RWPE2 (cell line): Measurements from ENCODE around the gene CCDC146.
"Not testable (repeated sequence)": the region's sequence is repeated elsewhere in the genome, so short reads cannot be mapped to it uniquely, and the experiment has no call there.

ENCODE experiments used
- ATAC-seq: fragments of 200-7000 bp; cut with Tn5 transposase; 3 replicates; pipeline ENCODE4 v1.9.1; 2021; ENCODE audit warnings: low read depth
- DNase-seq: peaks from one replicate; pipeline ENCODE4 v3.0.0-alpha.2; 2020; ENCODE audit warnings: low spot score
- H3K27ac ChIP-seq: fragments of 450-650 bp; 2 replicates; pipeline ENCODE4 v1.5.1; 2017; ENCODE audit warnings: mild to moderate bottlenecking; ENCODE audit not compliant: poor library complexity, severe bottlenecking
- H3K27me3 ChIP-seq: fragments of 250-450 bp; sonication (Bioruptor Pico); 2 replicates; pipeline ENCODE4 v1.5.1; 2021; ENCODE audit warnings: mild to moderate bottlenecking, moderate library complexity; ENCODE audit not compliant: insufficient read depth, poor library complexity, severe bottlenecking
- H3K36me3 ChIP-seq: fragments of 250-450 bp; sonication (Bioruptor Pico); 2 replicates; pipeline ENCODE4 v1.5.1; 2020; ENCODE audit warnings: low read depth, mild to moderate bottlenecking, moderate library complexity
- H3K4me1 ChIP-seq: fragments of 250-450 bp; sonication (Bioruptor Pico); 2 replicates; pipeline ENCODE4 v1.5.1; 2021; ENCODE audit warnings: mild to moderate bottlenecking, moderate library complexity; ENCODE audit not compliant: insufficient read depth, poor library complexity, severe bottlenecking
- H3K4me3 ChIP-seq: fragments of 250-450 bp; sonication (Bioruptor Pico); 2 replicates; pipeline ENCODE4 v1.5.1; 2021; ENCODE audit warnings: mild to moderate bottlenecking, moderate library complexity; ENCODE audit not compliant: severe bottlenecking
- H3K9me3 ChIP-seq: fragments of 250-450 bp; sonication (Bioruptor Pico); 2 replicates; pipeline ENCODE4 v1.5.1; 2021; ENCODE audit warnings: mild to moderate bottlenecking, moderate library complexity; ENCODE audit not compliant: severe bottlenecking
- CTCF ChIP-seq: fragments of 450-650 bp; IDR thresholded peaks from one replicate; pipeline ENCODE4 v1.5.1; 2017; ENCODE audit warnings: mild to moderate bottlenecking, moderate library complexity; ENCODE audit not compliant: poor library complexity, severe bottlenecking

Gene CCDC146

GRCh38 chr7:77208416-77208815, 86.0 kb downstream of the CCDC146 start:
- Histone ChIP-seq H3K27me3 (no peaks in the 10 kb centered on the region), H3K36me3 (no peaks in the 10 kb centered on the region), H3K4me3 (no peak overlapping the region), H3K9me3 (peaks cover 6% of the 10 kb centered on the region), H3K4me1 (no peaks in the 10 kb centered on the region), H3K27ac (no peak overlapping the region)
- no peak for TF ChIP-seq CTCF
- ATAC-seq = no peak
- DNase-seq = no peak

GRCh38 chr7:77209479-77210139, 87.2 kb downstream of the CCDC146 start:
- Histone ChIP-seq H3K4me1 (no peaks in the 10 kb centered on the region), H3K27ac (no peak overlapping the region), H3K4me3 (no peak overlapping the region), H3K36me3 (no peaks in the 10 kb centered on the region), H3K27me3 (no peaks in the 10 kb centered on the region), H3K9me3 (peaks cover 6% of the 10 kb centered on the region)
- ATAC-seq (no peak), DNase-seq (no peak)
- TF ChIP-seq CTCF = no peak

- Histone ChIP-seq H3K27ac (no peak overlapping the region), H3K4me3 (no peak overlapping the region), H3K4me1 (no peaks in the 10 kb centered on the region), H3K27me3 (no peaks in the 10 kb centered on the region), H3K9me3 (no peaks in the 10 kb centered on the region), H3K36me3 (no peaks in the 10 kb centered on the region)
- DNase-seq = no peak
- no peak for ATAC-seq
- TF ChIP-seq CTCF = no peak
These were observed 93.9 kb downstream of the CCDC146 start for GRCh38 chr7:77216181-77216845.

- ATAC-seq (no peak), DNase-seq (no peak)
- H3K9me3 ChIP-seq = no peaks in the 10 kb centered on the region
- no peaks in the 10 kb centered on the region for H3K36me3 ChIP-seq
- no peak for TF ChIP-seq CTCF
- H3K27ac ChIP-seq = no peak overlapping the region
- H3K27me3 ChIP-seq = no peaks in the 10 kb centered on the region
- H3K4me1 ChIP-seq = no peaks in the 10 kb centered on the region
- H3K4me3 ChIP-seq = no peak overlapping the region
These were observed 95.2 kb downstream of the CCDC146 start for GRCh38 chr7:77217474-77218185.

GRCh38 chr7:77219701-77220331, 97.4 kb downstream of the CCDC146 start:
- H3K9me3 ChIP-seq, H3K27me3 ChIP-seq, H3K4me1 ChIP-seq, DNase-seq, H3K27ac ChIP-seq, H3K4me3 ChIP-seq, H3K36me3 ChIP-seq, ATAC-seq: not testable (repeated sequence)
